LNCAP (cell line): ENCODE results near the gene ZBTB12.

Experiments
- CTCF ChIP-seq: fragments of 450-650 bp; IDR thresholded peaks from 2 replicates; pipeline ENCODE4 v1.5.1; 2017; ENCODE audit warnings: mild to moderate bottlenecking

ZBTB12 gene

DNA sequence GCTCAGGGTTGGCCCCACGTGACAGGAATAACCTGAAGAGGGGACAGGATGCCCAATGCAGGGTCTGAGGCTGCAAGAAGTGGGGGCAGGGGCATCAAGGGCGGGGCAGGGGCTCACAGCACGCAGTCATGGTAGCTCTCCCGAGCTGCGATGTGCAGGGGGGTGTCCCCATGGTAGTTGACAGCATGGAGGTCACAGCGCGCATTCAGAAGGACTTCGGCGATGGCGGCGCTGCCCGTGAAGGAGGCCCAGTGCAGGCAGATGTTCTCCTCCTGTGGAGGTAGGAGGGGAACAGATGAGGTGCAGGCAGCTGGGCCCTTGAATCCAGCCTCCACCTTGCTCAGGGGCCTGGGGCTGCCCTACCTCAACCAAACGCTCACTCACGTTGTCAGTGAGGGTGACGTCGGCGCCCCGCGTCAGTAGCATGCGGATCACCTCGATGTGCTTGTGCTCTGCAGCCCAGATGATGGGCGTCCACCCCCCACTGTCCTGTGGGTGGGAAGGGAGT lies 17.3 kb downstream of the ZBTB12 start:
- no peak for TF ChIP-seq CTCF

- TF ChIP-seq CTCF: no peak
These were observed 18.2 kb downstream of the ZBTB12 start for GRCh38 chr6:31883676-31884075.

GRCh38 chr6:31882344-31882743 lies 19.5 kb downstream of the ZBTB12 start:
- TF ChIP-seq CTCF: no peak

DNA sequence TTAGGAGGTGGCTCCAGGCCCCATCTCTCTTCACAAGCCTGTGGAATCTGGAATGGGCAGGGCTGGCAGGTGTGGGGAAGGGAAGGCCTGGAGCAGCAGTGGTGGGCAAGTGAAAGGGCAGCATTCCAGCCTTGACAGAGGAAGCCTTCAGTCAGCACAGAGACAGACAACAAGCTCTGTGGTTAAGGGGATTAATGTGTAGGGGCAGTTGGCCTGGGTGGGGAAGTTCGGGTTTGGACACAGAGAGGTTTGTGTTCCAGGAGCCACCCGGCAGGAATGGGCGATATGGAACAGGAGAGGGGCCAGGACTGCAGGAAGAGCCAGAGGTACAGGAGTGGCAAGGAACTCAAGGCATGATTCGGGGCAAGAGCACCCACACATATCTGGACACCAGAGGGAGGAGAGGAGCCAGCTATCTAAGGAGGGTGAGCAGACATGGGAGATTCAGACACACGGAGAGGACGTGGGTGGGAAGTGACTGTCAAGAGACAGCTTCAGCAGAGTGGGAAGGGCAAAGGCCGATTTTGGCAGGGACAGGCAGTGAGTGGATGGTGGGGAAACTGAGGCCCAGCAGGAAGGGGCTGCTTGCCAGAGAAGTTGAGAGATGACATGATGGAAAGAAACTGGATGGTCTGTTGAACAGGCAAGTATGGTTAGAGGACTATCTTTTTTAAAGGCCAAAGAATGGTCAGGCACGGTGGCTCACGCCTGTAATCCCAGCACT lies 20.6 kb downstream of the ZBTB12 start:
- TF ChIP-seq CTCF: no peak

- no peak for TF ChIP-seq CTCF
These were observed 21.3 kb downstream of the ZBTB12 start for GRCh38 chr6:31880616-31881015.

GRCh38 chr6:31879901-31880300 lies 22.0 kb downstream of the ZBTB12 start:
- no peak for TF ChIP-seq CTCF

DNA sequence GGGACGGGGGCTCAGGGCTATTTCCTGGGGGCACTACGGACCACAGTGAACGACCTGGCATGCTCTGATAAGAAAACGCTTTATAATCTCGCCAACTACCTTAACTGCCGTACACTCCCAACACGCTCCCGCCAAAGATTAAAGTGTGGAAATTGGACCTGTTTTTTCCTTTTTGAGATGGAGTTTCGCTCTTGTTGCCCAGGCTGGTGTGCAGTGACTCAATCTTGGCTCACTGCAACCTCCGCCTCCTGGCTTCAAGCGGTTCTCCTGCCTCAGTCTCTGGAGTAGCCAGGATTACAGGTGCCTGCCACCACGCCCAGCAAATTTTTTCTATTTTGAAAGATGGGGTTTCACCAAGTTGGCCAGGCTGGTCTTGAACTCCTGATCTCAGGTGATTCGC lies 22.7 kb downstream of the ZBTB12 start:
- no peak for TF ChIP-seq CTCF

- TF ChIP-seq CTCF: no peak
These were observed 23.2 kb downstream of the ZBTB12 start, which contains the start of gene SLC44A4 for GRCh38 chr6:31878726-31879125. SLC44A4 (minus strand) TSS chr6:31878997; CDS start chr6:31878980, 17 bp downstream.
